SK-MEL-5 (cell line): ENCODE measurements around the gene PLD3. TPM values are rescaled to one million over a fixed set of nuclear protein-coding genes. Genes with fewer than 3 reads are reported as not detected.
A peak's percentile ranks its signal among the peaks of the same experiment; 100 is the strongest.
"Not testable (repeated sequence)": the region's sequence is repeated elsewhere in the genome, so short reads cannot be mapped to it uniquely, and the experiment has no call there.

ENCODE experiments used
- DNase-seq: peaks from one replicate; pipeline ENCODE4 v3.0.0-alpha.2; 2016; ENCODE audit warnings: low read depth, low spot score
- in situ Hi-C: cut with HindIII; loops from 2 replicates; pipeline ENCODE4 v1.10.0; 2016; ENCODE audit warnings: low sequenced_read_pairs, high pct_unique_total_duplicates, low pct_unique_long_range_greater_than_20kb
- total RNA-seq: library from RNA; depleted of rRNA; stranded (reverse); fragments of >200 nt; shearing (Covaris generic); gene quantifications from 2 replicates; pipeline ENCODE4 v1.2.3, GENCODE V29; 2014

The PLD3 gene
- total RNA-seq, 1 experiment from 2014 or later: 69.0 TPM

GRCh38 chr19:40322951-40323615 is 25.4 kb upstream of the PLD3 start:
- in situ Hi-C loops: no loop called here
- DNase-seq: peak; percentile 34

- no peak for DNase-seq
- in situ Hi-C loops: no loop called here
Observed at GRCh38 chr19:40323705-40324104, 24.8 kb upstream of the PLD3 start.

GRCh38 chr19:40326201-40326600 is 22.3 kb upstream of the PLD3 start:
- in situ Hi-C loops: no loop called here
- DNase-seq: no peak

GRCh38 chr19:40331052-40331451 is 17.4 kb upstream of the PLD3 start:
- in situ Hi-C loops: no loop called here

GRCh38 chr19:40332669-40333068 is 15.8 kb upstream of the PLD3 start:
- in situ Hi-C loops: no loop called here

More at GRCh38 chr19:40331052-40331451, 17.4 kb upstream of the PLD3 start:
- DNase-seq: no peak

GRCh38 chr19:40333083-40333482 is 15.4 kb upstream of the PLD3 start:
- in situ Hi-C loops: not testable (repeated sequence)

More at GRCh38 chr19:40332669-40333068, 15.8 kb upstream of the PLD3 start:
- DNase-seq: peak; percentile 31

GRCh38 chr19:40335101-40335500 is 13.4 kb upstream of the PLD3 start:
- in situ Hi-C loops: no loop called here
- no peak for DNase-seq

More at GRCh38 chr19:40333083-40333482, 15.4 kb upstream of the PLD3 start:
- not testable (repeated sequence) for DNase-seq

GRCh38 chr19:40335855-40336600 is 12.5 kb upstream of the PLD3 start:
- no peak for DNase-seq
- in situ Hi-C loops: no loop called here

GRCh38 chr19:40336601-40336900 is 11.9 kb upstream of the PLD3 start:
- no peak for DNase-seq
- in situ Hi-C loops: no loop called here

- DNase-seq: no peak
- in situ Hi-C loops: no loop called here
Observed at GRCh38 chr19:40337107-40337506, 11.4 kb upstream of the PLD3 start.

- in situ Hi-C loops: no loop called here
- no peak for DNase-seq
Observed at GRCh38 chr19:40337594-40337993, 10.9 kb upstream of the PLD3 start.

GRCh38 chr19:40339018-40339728 is 9.3 kb upstream of the PLD3 start:
- in situ Hi-C loops: no loop called here

GRCh38 chr19:40341601-40342482 is 6.7 kb upstream of the PLD3 start:
- no peak for DNase-seq
- in situ Hi-C loops: no loop called here

More at GRCh38 chr19:40339018-40339728, 9.3 kb upstream of the PLD3 start:
- no peak for DNase-seq

- in situ Hi-C loops: no loop called here
- DNase-seq: no peak
Observed at GRCh38 chr19:40342644-40343311, 5.7 kb upstream of the PLD3 start.

GRCh38 chr19:40344422-40344821 is 4.1 kb upstream of the PLD3 start:
- in situ Hi-C loops: no loop called here
- no peak for DNase-seq

GRCh38 chr19:40348961-40349507 is 539 bp downstream of the PLD3 start:
- in situ Hi-C loops: no loop called here
- peak; percentile 26 for DNase-seq
